Measurements from ENCODE around the gene RAET1G. TPM values are rescaled to one million over a fixed set of nuclear protein-coding genes. Genes with fewer than 3 reads are reported as not detected.

RAET1G gene
- total RNA-seq, 6 donors from 2014 or later: 0.37 to 2.1 (median 0.75) TPM; not detected in 2

DNA sequence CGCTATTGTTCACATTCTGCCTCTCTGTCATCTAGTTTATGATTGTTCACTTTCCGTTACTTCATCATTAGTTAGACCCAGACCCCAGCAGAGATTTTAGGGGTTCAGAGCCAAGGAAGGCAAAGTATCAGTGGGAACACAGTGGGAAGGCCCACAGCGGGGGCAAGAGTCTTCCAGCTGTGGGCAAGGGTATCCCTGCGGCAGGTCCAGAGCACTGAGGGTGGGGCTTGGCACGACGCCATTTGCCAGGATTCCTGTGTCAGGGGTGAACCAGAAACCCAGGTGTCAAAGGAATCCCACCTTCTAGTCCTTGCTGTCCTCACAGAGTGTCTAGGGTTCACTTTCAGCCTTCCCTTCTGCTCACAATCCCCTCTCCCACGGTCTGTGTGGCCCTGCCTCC, 38.3 kb downstream of the RAET1G start:
- TF ChIP-seq POLR2AphosphoS5 (IDR thresholded peaks at IDR 0.05) (no peak), POLR2A (IDR thresholded peaks at IDR 0.05) (no peak), EP300 (IDR thresholded peaks at IDR 0.05) (no peak)
- TF ChIP-seq, protein P1, sequence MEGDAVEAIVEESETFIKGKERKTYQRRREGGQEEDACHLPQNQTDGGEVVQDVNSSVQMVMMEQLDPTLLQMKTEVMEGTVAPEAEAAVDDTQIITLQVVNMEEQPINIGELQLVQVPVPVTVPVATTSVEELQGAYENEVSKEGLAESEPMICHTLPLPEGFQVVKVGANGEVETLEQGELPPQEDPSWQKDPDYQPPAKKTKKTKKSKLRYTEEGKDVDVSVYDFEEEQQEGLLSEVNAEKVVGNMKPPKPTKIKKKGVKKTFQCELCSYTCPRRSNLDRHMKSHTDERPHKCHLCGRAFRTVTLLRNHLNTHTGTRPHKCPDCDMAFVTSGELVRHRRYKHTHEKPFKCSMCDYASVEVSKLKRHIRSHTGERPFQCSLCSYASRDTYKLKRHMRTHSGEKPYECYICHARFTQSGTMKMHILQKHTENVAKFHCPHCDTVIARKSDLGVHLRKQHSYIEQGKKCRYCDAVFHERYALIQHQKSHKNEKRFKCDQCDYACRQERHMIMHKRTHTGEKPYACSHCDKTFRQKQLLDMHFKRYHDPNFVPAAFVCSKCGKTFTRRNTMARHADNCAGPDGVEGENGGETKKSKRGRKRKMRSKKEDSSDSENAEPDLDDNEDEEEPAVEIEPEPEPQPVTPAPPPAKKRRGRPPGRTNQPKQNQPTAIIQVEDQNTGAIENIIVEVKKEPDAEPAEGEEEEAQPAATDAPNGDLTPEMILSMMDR (IDR thresholded peaks at IDR 0.05): no peak
- no peak for ATAC-seq (ENCODE audit: low FRiP score in 2 of 2)
- no peak overlapping the region for H3K27ac ChIP-seq
- no peaks in the 10 kb centered on the region for H3K36me3 ChIP-seq
- no peak overlapping the region for H3K4me3 ChIP-seq
- H3K4me1 ChIP-seq: no peaks in the 10 kb centered on the region
- H3K9me3 ChIP-seq: no peaks in the 10 kb centered on the region
- peak in 1 of 2 donors; percentile 24 for DNase-seq
- no peaks in the 10 kb centered on the region for H3K27me3 ChIP-seq
- 74 to 87% methylated on average over 5 to 7 of the region's 7 CpGs for WGBS, 2 donors

DNA sequence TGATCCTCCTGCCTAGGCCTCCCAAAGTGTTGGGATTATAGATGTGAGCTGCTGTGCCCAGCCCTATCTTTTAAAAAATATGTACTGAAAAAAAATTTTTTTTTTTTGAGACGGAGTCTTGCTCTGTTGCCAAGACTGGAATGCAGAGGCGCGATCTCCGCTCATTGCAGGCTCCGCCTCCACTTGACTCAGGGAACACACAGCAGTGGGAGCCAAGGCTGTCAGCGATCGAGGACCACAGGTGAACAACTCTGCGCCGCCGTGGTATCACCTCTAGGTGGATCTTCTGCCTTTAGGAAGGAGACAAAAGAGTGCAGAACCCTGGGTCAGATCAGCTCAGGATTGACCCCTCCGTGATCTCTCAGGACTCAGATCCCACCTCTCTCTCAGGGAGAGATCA, 38.7 kb downstream of the RAET1G start:
- Histone ChIP-seq H3K4me1 (no peaks in the 10 kb centered on the region), H3K9me3 (no peaks in the 10 kb centered on the region), H3K27me3 (no peaks in the 10 kb centered on the region), H3K27ac (no peak overlapping the region), H3K4me3 (no peak overlapping the region), H3K36me3 (no peaks in the 10 kb centered on the region)
- ATAC-seq (ENCODE audit: low FRiP score in 2 of 2): peak; percentile 61 to 64
- peak in 1 of 2 donors; percentile 73 for DNase-seq
- 46 to 60% methylated on average over 11 of the region's 11 CpGs for WGBS, 2 donors
- TF ChIP-seq EP300 (IDR thresholded peaks at IDR 0.05) (no peak), POLR2AphosphoS5 (IDR thresholded peaks at IDR 0.05) (no peak), POLR2A (IDR thresholded peaks at IDR 0.05) (no peak)
- TF ChIP-seq, protein P1 (IDR thresholded peaks at IDR 0.05): no peak

DNA sequence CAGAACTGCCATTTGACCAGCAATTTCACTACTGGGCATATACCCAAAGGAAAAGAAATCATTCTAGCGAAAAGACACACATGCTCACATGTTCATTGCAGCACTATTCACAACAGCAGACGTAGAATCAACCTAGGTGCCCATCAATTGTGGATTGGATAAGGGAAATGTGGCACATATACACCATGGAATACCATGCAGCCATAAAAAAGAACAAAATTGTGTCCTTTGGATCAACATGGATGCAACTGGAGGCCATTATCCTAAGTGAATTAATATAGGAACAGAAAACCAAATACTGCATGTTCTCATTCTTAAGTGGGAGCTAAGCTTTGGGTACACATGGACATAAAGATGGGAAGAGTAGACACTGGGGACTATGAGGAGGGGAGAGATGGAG, 41.1 kb downstream of the RAET1G start:
- Histone ChIP-seq H3K9me3 (no peaks in the 10 kb centered on the region), H3K27ac (no peak overlapping the region), H3K36me3 (no peaks in the 10 kb centered on the region), H3K4me3 (no peak overlapping the region), H3K4me1 (no peaks in the 10 kb centered on the region), H3K27me3 (no peaks in the 10 kb centered on the region)
- no peak for TF ChIP-seq EP300 (IDR thresholded peaks at IDR 0.05)
- TF ChIP-seq POLR2AphosphoS5 (IDR thresholded peaks at IDR 0.05): no peak
- no peak for TF ChIP-seq POLR2A (IDR thresholded peaks at IDR 0.05)
- TF ChIP-seq, protein P1 (IDR thresholded peaks at IDR 0.05): no peak
- DNase-seq (no peak), ATAC-seq (ENCODE audit: low FRiP score in 2 of 2) (no peak)
- 90 to 95% methylated on average over 2 of the region's 2 CpGs for WGBS, 2 donors

DNA sequence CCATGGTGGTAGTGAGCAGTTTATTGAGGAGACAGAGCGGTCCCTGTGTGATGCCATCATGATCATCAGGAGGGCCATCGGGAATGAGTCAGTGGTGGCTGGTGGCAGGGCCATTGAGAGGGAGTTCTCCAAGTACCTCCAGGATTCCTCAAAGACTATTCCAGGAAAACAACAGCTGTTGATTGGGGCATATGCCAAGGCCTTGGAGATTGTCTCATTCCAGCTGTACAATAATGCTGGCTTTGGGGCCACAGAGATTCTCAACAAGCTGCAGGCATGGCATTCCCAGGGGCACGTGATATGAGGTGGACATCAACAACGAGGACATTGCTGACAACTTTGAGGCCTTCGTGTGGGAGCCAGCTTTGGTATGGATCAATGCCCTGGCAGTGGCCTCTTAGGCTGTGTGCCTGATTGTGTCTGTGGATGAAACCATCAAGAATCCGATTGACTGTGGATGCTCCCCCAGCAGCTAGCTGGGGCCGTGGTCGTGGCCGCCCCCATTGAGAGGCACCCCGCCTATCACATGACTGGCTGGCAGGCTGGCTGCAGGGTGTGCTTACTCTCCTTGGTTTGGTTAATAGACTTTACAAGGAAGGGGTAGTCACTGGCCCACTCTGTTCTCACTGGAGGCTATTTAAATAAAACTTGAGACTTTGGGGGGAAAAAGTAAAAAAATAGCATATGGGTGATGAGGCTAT, 41.7 kb downstream of the RAET1G start:
- Histone ChIP-seq H3K27me3 (no peaks in the 10 kb centered on the region), H3K9me3 (no peaks in the 10 kb centered on the region), H3K4me3 (no peak overlapping the region), H3K4me1 (no peaks in the 10 kb centered on the region), H3K36me3 (no peaks in the 10 kb centered on the region), H3K27ac (no peak overlapping the region)
- 82 to 88% methylated on average over 7 to 10 of the region's 10 CpGs for WGBS, 2 donors
- peak in 1 of 2 donors; percentile 54 for DNase-seq
- TF ChIP-seq, protein P1 (IDR thresholded peaks at IDR 0.05): no peak
- TF ChIP-seq POLR2AphosphoS5 (IDR thresholded peaks at IDR 0.05): no peak
- no peak for TF ChIP-seq EP300 (IDR thresholded peaks at IDR 0.05)
- no peak for TF ChIP-seq POLR2A (IDR thresholded peaks at IDR 0.05)
- no peak for ATAC-seq (ENCODE audit: low FRiP score in 2 of 2)

DNA sequence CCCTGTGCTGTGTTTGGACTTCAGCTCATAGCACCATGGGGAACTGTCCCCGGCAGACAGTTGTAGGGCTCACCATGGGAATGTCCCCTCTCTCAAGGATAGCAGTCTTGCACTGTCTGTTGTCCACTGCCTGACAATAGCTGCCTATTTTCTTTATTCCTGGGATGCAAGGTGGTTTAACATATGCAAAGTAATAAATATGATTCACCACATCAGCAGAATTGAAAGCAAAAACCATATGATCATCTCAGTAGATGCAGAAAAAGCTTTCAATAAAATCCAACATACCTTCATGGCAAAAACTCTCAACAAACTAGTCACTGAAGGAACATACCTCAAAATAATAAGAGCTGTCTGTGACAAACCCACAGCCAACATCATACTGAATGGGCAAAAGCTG, 45.3 kb downstream of the RAET1G start:
- H3K27me3 ChIP-seq: no peaks in the 10 kb centered on the region
- no peaks in the 10 kb centered on the region for H3K4me1 ChIP-seq
- TF ChIP-seq POLR2AphosphoS5 (IDR thresholded peaks at IDR 0.05) (no peak), EP300 (IDR thresholded peaks at IDR 0.05) (no peak), POLR2A (IDR thresholded peaks at IDR 0.05) (no peak)
- TF ChIP-seq, protein P1 (IDR thresholded peaks at IDR 0.05): no peak
- no peak overlapping the region for H3K4me3 ChIP-seq
- no peak overlapping the region for H3K27ac ChIP-seq
- H3K36me3 ChIP-seq: no peaks in the 10 kb centered on the region
- H3K9me3 ChIP-seq: no peaks in the 10 kb centered on the region
- DNase-seq (no peak), ATAC-seq (ENCODE audit: low FRiP score in 2 of 2) (no peak)
- 83 to 100% methylated on average over 1 of the region's 1 CpG for WGBS, 2 donors

Measured in upper lobe of left lung (tissue), 6 donors.